HG02623 (cell line): ENCODE measurements around the gene SERAC1.

Source experiments
- ATAC-seq: cut with Tn5 transposase; IDR thresholded peaks from one replicate; pipeline ENCODE4 v1.9.1; 2021; ENCODE audit warnings: moderate library complexity; ENCODE audit not compliant: unreplicated experiment

Gene SERAC1

GRCh38 chr6:158083455-158084325 is 84.4 kb downstream of the SERAC1 start:
- ATAC-seq: no peak

GRCh38 chr6:158081657-158081935 is 86.5 kb downstream of the SERAC1 start:
- ATAC-seq: no peak

GRCh38 chr6:158080849-158081656 is 87.0 kb downstream of the SERAC1 start:
- no peak for ATAC-seq

- no peak for ATAC-seq
These were observed 89.7 kb downstream of the SERAC1 start for GRCh38 chr6:158078320-158078719.

- no peak for ATAC-seq
These were observed 90.4 kb downstream of the SERAC1 start for GRCh38 chr6:158077676-158078075.

GRCh38 chr6:158076548-158076947 is 91.5 kb downstream of the SERAC1 start:
- no peak for ATAC-seq

GRCh38 chr6:158073776-158074175 is 94.3 kb downstream of the SERAC1 start:
- ATAC-seq: no peak

- no peak for ATAC-seq
These were observed 95.9 kb downstream of the SERAC1 start for GRCh38 chr6:158072083-158072721.

- no peak for ATAC-seq
These were observed 96.7 kb downstream of the SERAC1 start for GRCh38 chr6:158071121-158072082.

GRCh38 chr6:158070513-158070912 is 97.5 kb downstream of the SERAC1 start:
- no peak for ATAC-seq

GRCh38 chr6:158069800-158070195 is 98.3 kb downstream of the SERAC1 start:
- no peak for ATAC-seq

GRCh38 chr6:158068893-158069799 is 98.9 kb downstream of the SERAC1 start:
- no peak for ATAC-seq

- no peak for ATAC-seq
These were observed 99.7 kb downstream of the SERAC1 start for GRCh38 chr6:158068156-158068892.

GRCh38 chr6:158067436-158068015 is 100.5 kb downstream of the SERAC1 start:
- no peak for ATAC-seq

GRCh38 chr6:158066136-158066781 is 101.8 kb downstream of the SERAC1 start:
- no peak for ATAC-seq

GRCh38 chr6:158064725-158065251 is 103.3 kb downstream of the SERAC1 start:
- no peak for ATAC-seq

GRCh38 chr6:158063736-158064135 is 104.3 kb downstream of the SERAC1 start:
- no peak for ATAC-seq
